GM21526 (cell line): ENCODE data around the gene UTS2B.

Experiments used
- ATAC-seq: cut with Tn5 transposase; IDR thresholded peaks from one replicate; pipeline ENCODE4 v1.9.1; 2021; ENCODE audit warnings: moderate library complexity; ENCODE audit not compliant: unreplicated experiment, low FRiP score

Gene UTS2B

GRCh38 chr3:191329654-191330529 lies at the start of gene UTS2B:
UTS2B (minus strand) TSS chr3:191330526; CDS start chr3:191282189, 48,337 bp downstream.
- ATAC-seq = peak; percentile 16

GRCh38 chr3:191380001-191380400 lies 49.7 kb upstream of the UTS2B start:
- no peak for ATAC-seq

GRCh38 chr3:191379446-191379845 lies 49.1 kb upstream of the UTS2B start:
- no peak for ATAC-seq

- no peak for ATAC-seq
Measured at GRCh38 chr3:191378142-191378812, 48.0 kb upstream of the UTS2B start.

GRCh38 chr3:191376516-191377141 lies 46.3 kb upstream of the UTS2B start:
- ATAC-seq = no peak

- no peak for ATAC-seq
Measured at GRCh38 chr3:191373327-191373726, 43.0 kb upstream of the UTS2B start.

GRCh38 chr3:191372122-191372521 lies 41.8 kb upstream of the UTS2B start:
- ATAC-seq = no peak

GRCh38 chr3:191369616-191370010 lies 39.3 kb upstream of the UTS2B start:
- ATAC-seq = no peak

- no peak for ATAC-seq
Measured at GRCh38 chr3:191368755-191369615, 38.7 kb upstream of the UTS2B start.

- no peak for ATAC-seq
Measured at GRCh38 chr3:191366675-191367074, 36.3 kb upstream of the UTS2B start.

GRCh38 chr3:191363221-191363620 lies 32.9 kb upstream of the UTS2B start:
- no peak for ATAC-seq

GRCh38 chr3:191362524-191363090 lies 32.3 kb upstream of the UTS2B start:
- no peak for ATAC-seq

GRCh38 chr3:191362037-191362436 lies 31.7 kb upstream of the UTS2B start:
- ATAC-seq = no peak

GRCh38 chr3:191361456-191361855 lies 31.1 kb upstream of the UTS2B start:
- ATAC-seq = no peak

- ATAC-seq = no peak
Measured at GRCh38 chr3:191360620-191361019, 30.3 kb upstream of the UTS2B start.

GRCh38 chr3:191358929-191359328 lies 28.6 kb upstream of the UTS2B start:
- ATAC-seq = peak; percentile 33

- no peak for ATAC-seq
Measured at GRCh38 chr3:191357909-191358308, 27.6 kb upstream of the UTS2B start.

- ATAC-seq = no peak
Measured at GRCh38 chr3:191356631-191357439, 26.5 kb upstream of the UTS2B start.

GRCh38 chr3:191355406-191355805 lies 25.1 kb upstream of the UTS2B start:
- peak; percentile 62 for ATAC-seq
